NCI-H1930 (cell line): ENCODE measurements around the gene FAM110D.

Experiments
- DNase-seq, 2 experiments: peaks; one replicate each; lab custom pipeline; 2025; lab: John Stamatoyannopoulos, UW

FAM110D gene

GRCh38 chr1:26158908-26159742 is at the start of gene FAM110D:
Gene FAM110D, plus strand, starts transcription at chr1:26159079. Its CDS starts 2,213 bp downstream, at chr1:26161292.
- no peak for DNase-seq

GRCh38 chr1:26109229-26110164 is 49.4 kb upstream of the FAM110D start:
- no peak for DNase-seq

GRCh38 chr1:26110731-26111529 is 47.9 kb upstream of the FAM110D start:
- peak; percentile 66 to 75 for DNase-seq

GRCh38 chr1:26111530-26112406 is 47.1 kb upstream of the FAM110D start, which contains the start of gene PDIK1L:
Gene PDIK1L, plus strand, starts transcription at chr1:26111824. Its CDS starts 2,485 bp downstream, at chr1:26114309.
- peak; percentile 85 to 96 for DNase-seq

GRCh38 chr1:26112407-26112775 is 46.5 kb upstream of the FAM110D start:
- no peak for DNase-seq

GRCh38 chr1:26114165-26114927 is 44.5 kb upstream of the FAM110D start:
- DNase-seq, result no peak

GRCh38 chr1:26119892-26120608 is 38.8 kb upstream of the FAM110D start:
- DNase-seq, result no peak

- no peak for DNase-seq
Observed at GRCh38 chr1:26121854-26122773, 36.8 kb upstream of the FAM110D start.

- DNase-seq, result no peak
Observed at GRCh38 chr1:26122988-26123973, 35.6 kb upstream of the FAM110D start.

GRCh38 chr1:26124418-26125331 is 34.2 kb upstream of the FAM110D start:
- DNase-seq, result no peak

GRCh38 chr1:26125382-26125781 is 33.5 kb upstream of the FAM110D start:
- no peak for DNase-seq

GRCh38 chr1:26125946-26126320 is 32.9 kb upstream of the FAM110D start:
- DNase-seq, result no peak

- DNase-seq, result peak in 1 of 2 experiments; percentile 23
Observed at GRCh38 chr1:26126321-26127084, 32.4 kb upstream of the FAM110D start.

- no peak for DNase-seq
Observed at GRCh38 chr1:26127235-26128163, 31.4 kb upstream of the FAM110D start.
